RPMI7951 (cell line): ENCODE results near the gene POLE2. TPM values are rescaled to one million over a fixed set of nuclear protein-coding genes. Genes with fewer than 3 reads are reported as not detected.
"Not testable (repeated sequence)": the region's sequence is repeated elsewhere in the genome, so short reads cannot be mapped to it uniquely, and the experiment has no call there.

ENCODE experiments used
- DNase-seq: peaks from one replicate; pipeline ENCODE4 v3.0.0-alpha.2; 2012; ENCODE audit warnings: low read depth
- total RNA-seq: library from RNA; depleted of rRNA; stranded (reverse); fragments of >200 nt; shearing (Covaris generic); gene quantifications from 2 replicates; pipeline ENCODE4 v1.2.3, GENCODE V29; 2014; rRNA removed

The POLE2 gene
- total RNA-seq: 55.1 and 56.2 TPM in 2 replicates

GRCh38 chr14:49687942-49688700, at the start of gene POLE2:
POLE2 (minus strand) TSS chr14:49688214; CDS start chr14:49688203, 11 bp downstream.
- DNase-seq: peak; percentile 69

GRCh38 chr14:49735669-49736068, 47.7 kb upstream of the POLE2 start:
- DNase-seq: not testable (repeated sequence)

- no peak for DNase-seq
Measured at GRCh38 chr14:49733836-49734235, 45.8 kb upstream of the POLE2 start.

GRCh38 chr14:49732896-49733295, 44.9 kb upstream of the POLE2 start:
- no peak for DNase-seq

- no peak for DNase-seq
Measured at GRCh38 chr14:49727171-49727570, 39.2 kb upstream of the POLE2 start.

GRCh38 chr14:49721733-49722435, 33.9 kb upstream of the POLE2 start:
- not testable (repeated sequence) for DNase-seq

GRCh38 chr14:49720744-49721143, 32.7 kb upstream of the POLE2 start:
- DNase-seq: no peak

- DNase-seq: not testable (repeated sequence)
Measured at GRCh38 chr14:49710993-49711392, 23.0 kb upstream of the POLE2 start.

- DNase-seq: not testable (repeated sequence)
Measured at GRCh38 chr14:49704471-49704870, 16.5 kb upstream of the POLE2 start.

GRCh38 chr14:49703965-49704364, 16.0 kb upstream of the POLE2 start:
- no peak for DNase-seq

GRCh38 chr14:49702725-49703124, 14.7 kb upstream of the POLE2 start:
- DNase-seq: peak; percentile 4

- DNase-seq: not testable (repeated sequence)
Measured at GRCh38 chr14:49693735-49694124, 5.7 kb upstream of the POLE2 start.

GRCh38 chr14:49692811-49693734, 5.1 kb upstream of the POLE2 start, which contains the start of gene KLHDC1:
KLHDC1 (plus strand) TSS chr14:49693120; CDS start chr14:49693195, 75 bp downstream.
- peak; percentile 75 for DNase-seq

GRCh38 chr14:49692193-49692757, 4.3 kb upstream of the POLE2 start:
- DNase-seq: peak; percentile 8

- DNase-seq: peak; percentile 10
Measured at GRCh38 chr14:49691031-49691430, 3.0 kb upstream of the POLE2 start.

- DNase-seq: no peak
Measured at GRCh38 chr14:49688701-49689030, 652 bp upstream of the POLE2 start.

- no peak for DNase-seq
Measured at GRCh38 chr14:49686425-49686824, 1.6 kb downstream of the POLE2 start.

- DNase-seq: peak; percentile 20
Measured at GRCh38 chr14:49679271-49679670, 8.7 kb downstream of the POLE2 start.

GRCh38 chr14:49677643-49678042, 10.4 kb downstream of the POLE2 start:
- DNase-seq: no peak

GRCh38 chr14:49673586-49673985, 14.4 kb downstream of the POLE2 start:
- no peak for DNase-seq

GRCh38 chr14:49670475-49670874, 17.5 kb downstream of the POLE2 start:
- no peak for DNase-seq
